K562 (cell line): Measurements from ENCODE around the gene PANK2. TPM values are rescaled to one million over a fixed set of nuclear protein-coding genes. Genes with fewer than 3 reads are reported as not detected.

Source experiments
- ATAC-seq: fragments of 200-7000 bp; cut with Tn5 transposase; 3 replicates; pipeline ENCODE4 v1.9.1; 2020; ENCODE audit warnings: moderate library complexity
- BruUV-seq: library from RNA; stranded (reverse); fragments of 400-500 nt; replicated peaks from 2 replicates; lab custom pipeline; 2021; lab: Mats Ljungman, UMichigan
- CTCF ChIA-PET: fragments of 300-600 bp; formaldehyde crosslinking; extraction: SDS; loops from one replicate; lab custom pipeline; 2021; ENCODE audit warnings: low intra/inter-chr PET ratio; lab: Yijun Ruan, JAX
- POLR2A ChIA-PET: fragments of 300-600, 350-650 bp; sonication (Branson Sonifier 250); formaldehyde crosslinking; extraction: SDS; loops from one replicate; lab custom pipeline; 2021; ENCODE audit warnings: antibody characterized with exemption, inconsistent platforms; lab: Yijun Ruan, JAX
- DNase-seq, 4 experiments: peaks; one replicate each; pipeline versions ENCODE4 v3.0.0 to v3.0.0-alpha.2; 2011 to 2018; ENCODE audit warnings: low spot score in 3 of 4, mixed read lengths in 3 of 4; ENCODE audit errors: extremely low read depth in 1 of 4
- FAIRE-seq: peaks from 2 replicates; lab custom pipeline; 2011; peaks lifted over from hg19 to GRCh38; lab: Jason Lieb, UNC
- H2AFZ ChIP-seq: 2 replicates; pipeline ENCODE4 v1.6.0; 2011; ENCODE audit warnings: low read depth, low read length, control low read depth, inconsistent platforms
- H3K27ac ChIP-seq: fragments of 200-600 bp; 3 replicates; pipeline ENCODE4 v1.8.0; 2011; ENCODE audit warnings: low read depth, mild to moderate bottlenecking, control low read depth, inconsistent platforms, low read length, moderate library complexity, mixed read lengths; ENCODE audit errors: extremely low read depth
- H3K27me3 ChIP-seq, 2 experiments: fragments of 300-600 bp in 1 of 2; 2 replicates in 1 of 2; 3 replicates in 1 of 2; pipeline versions ENCODE4 v1.6.0 to v1.8.0; 2011; ENCODE audit warnings: inconsistent platforms in 2 of 2, low read length in 2 of 2, mild to moderate bottlenecking in 1 of 2, mixed read lengths in 1 of 2, moderate library complexity in 1 of 2; ENCODE audit not compliant: control insufficient read depth in 2 of 2, insufficient read depth in 2 of 2
- H3K36me3 ChIP-seq: fragments of 300-600 bp; 3 replicates; pipeline ENCODE4 v1.8.0; 2011; ENCODE audit warnings: mild to moderate bottlenecking, low read length, inconsistent platforms; ENCODE audit not compliant: control insufficient read depth, insufficient read depth
- H3K4me1 ChIP-seq, 2 experiments: fragments of 200-600 bp in 1 of 2; replicated peaks in 1 of 2; 2 replicates in 1 of 2; 3 replicates in 1 of 2; pipeline versions ENCODE4 v1.5.1 to v1.8.0; 2011; ENCODE audit warnings: inconsistent platforms in 2 of 2, low read length in 2 of 2, mild to moderate bottlenecking in 1 of 2, mixed read lengths in 1 of 2, moderate library complexity in 1 of 2; ENCODE audit not compliant: control insufficient read depth in 2 of 2, insufficient read depth in 2 of 2
- H3K4me2 ChIP-seq: 2 replicates; pipeline ENCODE4 v1.6.1; 2011; ENCODE audit warnings: low read length, control low read depth, inconsistent platforms, mixed read lengths; ENCODE audit not compliant: insufficient read depth
- H3K4me3 ChIP-seq: fragments of 200-600 bp; sonication (generic), shearing (Covaris generic); 2 replicates; pipeline ENCODE4 v1.5.1; 2016; ENCODE audit warnings: control low read depth, inconsistent platforms
- H3K79me2 ChIP-seq: fragments of 200-600 bp; 3 replicates; pipeline ENCODE4 v1.8.0; 2011; ENCODE audit warnings: low read length, inconsistent platforms; ENCODE audit not compliant: control insufficient read depth, insufficient read depth
- H3K9ac ChIP-seq, 2 experiments: 2 replicates each; pipeline versions ENCODE4 v1.6.0 to v1.6.1; 2011; ENCODE audit warnings: low read depth in 2 of 2, low read length in 2 of 2, control low read depth in 1 of 2, inconsistent platforms in 1 of 2, mild to moderate bottlenecking in 1 of 2, mixed read lengths in 1 of 2; ENCODE audit not compliant: insufficient read depth in 1 of 2
- H3K9me1 ChIP-seq: one replicate; pipeline ENCODE4 v1.6.0; 2011; ENCODE audit warnings: inconsistent platforms, mild to moderate bottlenecking, low read length, moderate library complexity; ENCODE audit not compliant: control insufficient read depth, insufficient read depth
- H3K9me3 ChIP-seq: replicated peaks from 2 replicates; pipeline ENCODE4 v1.5.1; 2011; ENCODE audit warnings: low read depth, low read length, inconsistent platforms; ENCODE audit not compliant: control insufficient read depth, insufficient read depth
- H4K20me1 ChIP-seq: replicated peaks from 2 replicates; pipeline ENCODE4 v1.6.1; 2011; ENCODE audit warnings: low read length, inconsistent platforms, mixed read lengths; ENCODE audit not compliant: control insufficient read depth, insufficient read depth
- CTCFL ChIP-seq: IDR thresholded peaks from 2 replicates; pipeline ENCODE4 v1.6.1; 2011; ENCODE audit warnings: borderline replicate concordance, low read depth, mild to moderate bottlenecking, moderate library complexity, low read length; ENCODE audit not compliant: insufficient read depth, poor library complexity, severe bottlenecking
- ELK1 ChIP-seq: sonication (generic); formaldehyde crosslinking; IDR thresholded peaks from 2 replicates; pipeline ENCODE4 v1.8.1; 2022; ENCODE audit warnings: missing genetic modification reagents
- FUS ChIP-seq: fragments of 200-400 bp; formaldehyde crosslinking; optimal IDR thresholded peaks from 2 replicates; pipeline ENCODE3; 2017; ENCODE audit warnings: low read depth, low read length
- HINFP ChIP-seq: fragments of 450-650 bp; conservative IDR thresholded peaks from 2 replicates; pipeline ENCODE4 v1.6.1; 2016; ENCODE audit warnings: missing genetic modification characterization, low read depth, mild to moderate bottlenecking, control low read depth, missing compliant biosample characterization
- KDM1A ChIP-seq, 2 experiments: fragments of 450-650 bp; IDR thresholded peaks; 2 replicates each; pipeline ENCODE4 v1.6.1; 2016; ENCODE audit warnings: mild to moderate bottlenecking in 2 of 2
- MAZ ChIP-seq, 2 experiments: fragments of 450-650 bp in 1 of 2; sonication (generic) in 1 of 2; formaldehyde crosslinking; IDR thresholded peaks in 1 of 2; conservative IDR thresholded peaks in 1 of 2; 2 replicates each; pipeline versions ENCODE4 v1.4.0 to v1.5.0; 2020; ENCODE audit warnings: mild to moderate bottlenecking in 1 of 2, missing genetic modification reagents in 1 of 2
- POLR2G ChIP-seq: fragments of 200-400 bp; formaldehyde crosslinking; IDR thresholded peaks from 2 replicates; pipeline ENCODE4 v1.6.1; 2017; ENCODE audit warnings: low read depth, mild to moderate bottlenecking, antibody characterized with exemption, low read length, moderate library complexity
- RAD21 ChIP-seq, 2 experiments: fragments of 250-450 bp in 1 of 2; fragments of 450-650 bp in 1 of 2; sonication (Bioruptor Pico) in 1 of 2; formaldehyde crosslinking in 1 of 2; IDR thresholded peaks in 1 of 2; conservative IDR thresholded peaks in 1 of 2; 2 replicates each; pipeline versions ENCODE4 v1.4.0 to v1.8.0; 2020 to 2022; ENCODE audit warnings: mild to moderate bottlenecking in 2 of 2, moderate library complexity in 1 of 2
- STAT6 ChIP-seq: sonication (generic); formaldehyde crosslinking; IDR thresholded peaks from 2 replicates; pipeline ENCODE4 v1.8.1; 2023; ENCODE audit warnings: mild to moderate bottlenecking, missing genetic modification reagents
- ZBTB1 ChIP-seq: sonication (generic); formaldehyde crosslinking; IDR thresholded peaks from 2 replicates; pipeline ENCODE4 v1.8.1; 2023; ENCODE audit warnings: missing genetic modification reagents, low read depth, mild to moderate bottlenecking, borderline replicate concordance
- ZNF584 ChIP-seq: fragments of 200-800 bp; sonication (Bioruptor generic); IDR thresholded peaks from 2 replicates; pipeline ENCODE4 v1.6.1; 2016; ENCODE audit warnings: low read depth, mild to moderate bottlenecking, missing genetic modification characterization, missing compliant biosample characterization
- ZNF830 ChIP-seq: fragments of 250-450 bp; sonication (Bioruptor Pico); IDR thresholded peaks from 2 replicates; pipeline ENCODE4 v1.5.0; 2021; ENCODE audit warnings: mild to moderate bottlenecking
- WGBS: fragments of 100-300 bp; shearing (Covaris generic); methylation state at CpG from one replicate; pipeline ENCODE4 v1.1.6; 2016; ENCODE audit warnings: low coverage, mixed read lengths; ENCODE audit not compliant: insufficient coverage; ENCODE audit errors: missing lambda C conversion rate; 5-methylcytosine and 5-hydroxymethylcytosine counted together
- in situ Hi-C: fragments of 300-500 bp; cut with MboI; formaldehyde crosslinking; loops from 4 replicates; pipeline ENCODE4 v1.15.0; 2018; ENCODE audit warnings: inconsistent platforms, mixed read lengths
- intact Hi-C: fragments of 100-400 bp; cut with micrococcal nuclease; formaldehyde crosslinking; loops from 2 replicates; pipeline ENCODE4 v1.14.2; 2022
- polyA plus RNA-seq, 8 experiments: library from polyadenylated mRNA; depleted of rRNA in 4 of 8; stranded (reverse) in 5 of 8; unstranded in 3 of 8; fragments of >200 nt; fragmentation: Nextera tagmentation in 2 of 8; fragmentation: Illumina TruSeq in 1 of 8; extraction: Ambion mirVana in 2 of 8; extraction: Trizol in 1 of 8; gene quantifications; 2 replicates each; pipeline versions ENCODE4 v1.2.1 to v1.2.3, GENCODE V29; 2011 to 2014; ENCODE audit warnings: inconsistent platforms in 1 of 8, missing spikeins in 1 of 8
- total RNA-seq, 7 experiments: library from RNA; depleted of rRNA in 6 of 7; stranded (reverse); fragments of >200 nt in 6 of 7; fragmentation: Illumina TruSeq in 2 of 7; extraction: Trizol in 2 of 7; gene quantifications; 2 replicates each; pipeline versions ENCODE4 v1.2.1 to v1.2.3, GENCODE V29; 2011 to 2021; ENCODE audit warnings: low replicate concordance in 1 of 7

The PANK2 gene
- total and polyA plus RNA-seq, 9 of the 15 experiments (the other 6 are each of a cell fraction or from before 2014, with no cell fraction given) = 14.9 to 43.5 (median 31.4) TPM

- H3K4me3 ChIP-seq = no peak overlapping the region
- H2AFZ ChIP-seq = no peak overlapping the region
- H4K20me1 ChIP-seq = peaks cover 40% of the 10 kb centered on the region
- H3K9me1 ChIP-seq = peaks cover 4% of the 10 kb centered on the region
- no TSS peak for BruUV-seq
- H3K4me1 ChIP-seq = peaks cover 15 to 21% of the 10 kb centered on the region in 2 experiments
- no peak for FAIRE-seq
- no peak for DNase-seq
- no peak overlapping the region for H3K27ac ChIP-seq
- H3K9me3 ChIP-seq = no peaks in the 10 kb centered on the region
- ChIA-PET POLR2A (interaction anchor here (1.4 kb wide), 1 partner anchor 9 kb away, joined by 4 read pairs; no protein-coding TSS in a partner anchor), CTCF (no interaction called here)
- in situ Hi-C loops = no loop called here
- ATAC-seq = no peak
- intact Hi-C loops = no loop called here
- WGBS = 73% methylated on average over 3 of the region's 3 CpGs
- H3K4me2 ChIP-seq = no peak overlapping the region
- H3K36me3 ChIP-seq = peaks cover 24% of the 10 kb centered on the region; the same call in 2 of the 3 replicates
- H3K9ac ChIP-seq = no peak overlapping the region
- H3K79me2 ChIP-seq = peaks cover 99% of the 10 kb centered on the region
- H3K27me3 ChIP-seq = no peaks in the 10 kb centered on the region
- TF ChIP-seq MAZ (CRISPR knock-in tag; conservative IDR thresholded peaks at IDR 0.05 in 1 of 2, IDR thresholded peaks at IDR 0.05 in 1 of 2) (no peak), HINFP (tag) (no peak), ELK1 (no peak), KDM1A (IDR thresholded peaks at IDR 0.05) (no peak), FUS (no peak), CTCFL (no peak), POLR2G (no peak), ZNF830 (CRISPR knock-in tag) (no peak), STAT6 (no peak), ZNF584 (CRISPR knock-in tag) (no peak), ZBTB1 (CRISPR knock-in tag) (no peak), RAD21 (CRISPR knock-in tag; conservative IDR thresholded peaks at IDR 0.05 in 1 of 2, IDR thresholded peaks at IDR 0.05 in 1 of 2) (no peak)
These were observed 11.0 kb downstream of the PANK2 start for GRCh38 chr20:3900187-3900604.
